ENCODE results near the gene NT5C.

- no peak for TF ChIP-seq CTCF (IDR thresholded peaks at IDR 0.05 in 4 of 5, conservative IDR thresholded peaks at IDR 0.05 in 1 of 5)
- TF ChIP-seq POLR2A (IDR thresholded peaks at IDR 0.05) = no peak
Measured at GRCh38 chr17:75126954-75127353, 4.6 kb downstream of the NT5C start.

All from gastrocnemius medialis (tissue), 4 donors.